ENCODE measurements around the gene INTS3.

INTS3 gene

DNA sequence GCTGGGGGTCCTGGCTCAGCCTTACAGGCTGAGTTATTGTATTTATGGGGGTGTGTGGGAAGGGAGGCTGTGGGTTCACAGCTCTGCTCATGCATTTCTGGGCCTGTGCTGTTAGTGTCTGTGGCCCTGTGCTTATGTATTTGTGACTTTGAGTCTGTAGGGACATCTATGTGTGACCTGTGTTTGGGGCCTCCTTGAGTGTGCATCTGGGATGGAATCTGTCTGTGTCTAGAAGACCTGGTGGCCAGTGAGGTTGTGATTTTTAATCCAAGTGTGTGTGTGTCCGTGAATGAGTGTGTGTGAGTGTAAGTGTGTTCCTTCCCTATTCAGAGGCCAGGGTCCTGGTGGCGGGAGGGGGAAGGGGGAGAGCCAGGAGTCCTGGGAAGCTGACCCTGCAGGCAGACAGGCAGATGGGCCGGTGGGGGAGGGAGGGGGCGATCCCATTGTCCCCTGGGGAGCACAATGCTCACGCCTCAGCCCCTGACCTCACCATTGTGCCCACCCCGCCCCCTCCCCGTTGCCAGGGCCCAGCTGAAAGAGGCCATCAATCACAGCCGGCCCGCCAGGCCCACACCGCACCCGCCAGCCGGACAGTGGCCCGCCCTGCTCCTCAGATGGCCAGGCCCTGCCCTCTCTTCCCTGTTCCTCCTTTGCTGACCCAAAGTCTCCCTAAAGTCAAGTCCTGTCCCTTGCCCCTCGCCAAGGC lies 66.9 kb downstream of the INTS3 start:
- Histone ChIP-seq H3K4me3 (ENCODE audit: low read depth, low read length) (no peak overlapping the region), H3K9me3 (ENCODE audit: control insufficient read depth, insufficient read depth, low read depth, low read length) (no peaks in the 10 kb centered on the region), H3K4me1 (ENCODE audit: control insufficient read depth, insufficient read depth, low read length) (no peaks in the 10 kb centered on the region), H3K27ac (ENCODE audit: extremely low read depth, low read depth, low read length) (no peak overlapping the region), H3K36me3 (ENCODE audit: control insufficient read depth in 2 of 2, insufficient read depth in 1 of 2, low read length in 2 of 2) (peaks cover 0 to 2% of the 10 kb centered on the region in 2 experiments; a peak in 1 of 3 replicates)
- POLR2A ChIA-PET, result interaction anchor here (1.3 kb wide), 1 partner anchor 196 kb away, joined by 3 read pairs; the partner anchor contains the start of gene RPS27
- CTCF ChIA-PET, result interaction anchor here (0.9 kb wide), 1 partner anchor 194 kb away, joined by 3 read pairs; no protein-coding TSS in a partner anchor
- TF ChIP-seq EGR2 (tag by site-specific recombination; IDR thresholded peaks at IDR 0.05; ENCODE audit: low read depth), result peak; percentile 26
- TF ChIP-seq ZNF629 (tag by site-specific recombination; IDR thresholded peaks at IDR 0.05), result no peak

DNA sequence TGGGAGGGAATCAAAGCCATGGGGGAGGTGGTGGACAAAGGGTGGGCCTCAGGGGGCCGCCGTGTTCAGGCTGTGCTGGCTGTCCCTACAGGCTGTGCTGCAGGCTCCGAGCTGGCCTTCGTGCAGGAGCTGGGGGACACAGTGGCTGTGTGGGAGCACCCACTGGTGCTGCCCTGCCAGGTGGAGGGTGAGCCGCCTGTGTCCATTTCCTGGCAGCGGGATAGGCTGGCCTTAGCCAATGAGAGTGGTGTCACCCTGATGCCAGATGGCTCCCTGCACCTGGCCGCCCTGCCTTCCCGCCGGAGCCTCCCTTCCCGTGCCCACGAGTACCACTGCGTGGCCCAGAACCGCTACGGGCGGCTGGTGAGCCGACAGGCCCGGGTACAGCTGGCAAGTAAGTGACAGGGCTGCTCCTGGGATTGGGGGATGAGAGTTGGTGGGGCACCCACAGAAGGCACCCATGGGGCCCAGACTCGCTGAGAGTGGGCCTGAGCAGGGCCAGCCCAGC lies 67.5 kb downstream of the INTS3 start:
- CTCF ChIA-PET, result interaction anchor here (0.9 to 4.4 kb wide), 2 partner anchors 190 to 193 kb away, joined by 3 to 46 read pairs; partner anchors contain the start of gene RAB13
- POLR2A ChIA-PET, result interaction anchor here (1.3 kb wide), 1 partner anchor 195 kb away, joined by 3 read pairs; the partner anchor contains the start of gene RPS27
- TF ChIP-seq MZF1 (tag by site-specific recombination; IDR thresholded peaks at IDR 0.05; ENCODE audit: borderline replicate concordance), result no peak
- peak; percentile 54 for TF ChIP-seq ZNF600 (tag by site-specific recombination; IDR thresholded peaks at IDR 0.05)
- Histone ChIP-seq H3K9me3 (ENCODE audit: control insufficient read depth, insufficient read depth, low read depth, low read length) (no peaks in the 10 kb centered on the region), H3K4me1 (ENCODE audit: control insufficient read depth, insufficient read depth, low read length) (no peaks in the 10 kb centered on the region), H3K4me3 (ENCODE audit: low read depth, low read length) (no peak overlapping the region), H3K36me3 (ENCODE audit: control insufficient read depth in 2 of 2, insufficient read depth in 1 of 2, low read length in 2 of 2) (peaks cover 0 to 4% of the 10 kb centered on the region in 2 experiments; a peak in 1 of 3 replicates), H3K27ac (ENCODE audit: extremely low read depth, low read depth, low read length) (no peak overlapping the region)

GRCh38 chr1:153795934-153796785 lies 68.3 kb downstream of the INTS3 start:
- TF ChIP-seq ZNF274 (IDR thresholded peaks at IDR 0.05; ENCODE audit: low read length) (no peak), ZNF274 (tag by site-specific recombination; IDR thresholded peaks at IDR 0.05; ENCODE audit: borderline replicate concordance) (no peak), HIC1 (tag by site-specific recombination; IDR thresholded peaks at IDR 0.05) (peak; percentile 37; the same call in 1 of the 2 replicates), ZEB2 (tag by site-specific recombination; IDR thresholded peaks at IDR 0.05) (no peak), FEZF1 (tag by site-specific recombination; IDR thresholded peaks at IDR 0.05) (no peak)
- TF ChIP-seq, protein P1, sequence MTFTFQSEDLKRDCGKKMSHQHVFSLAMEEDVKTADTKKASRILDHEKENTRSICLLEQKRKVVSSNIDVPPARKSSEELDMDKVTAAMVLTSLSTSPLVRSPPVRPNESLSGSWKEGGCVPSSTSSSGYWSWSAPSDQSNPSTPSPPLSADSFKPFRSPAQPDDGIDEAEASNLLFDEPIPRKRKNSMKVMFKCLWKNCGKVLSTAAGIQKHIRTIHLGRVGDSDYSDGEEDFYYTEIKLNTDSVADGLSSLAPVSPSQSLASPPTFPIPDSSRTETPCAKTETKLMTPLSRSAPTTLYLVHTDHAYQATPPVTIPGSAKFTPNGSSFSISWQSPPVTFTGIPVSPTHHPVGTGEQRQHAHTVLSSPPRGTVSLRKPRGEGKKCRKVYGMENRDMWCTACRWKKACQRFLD (tag by site-specific recombination; IDR thresholded peaks at IDR 0.05), result no peak
- ChIA-PET CTCF (interaction anchor here (0.6 to 4.4 kb wide), 24 partner anchors 11 to 195 kb away, joined by 3 to 46 read pairs (median 6); partner anchors contain the start of genes CREB3L4, DENND4B and RAB13), POLR2A (interaction anchor here (0.7 to 1.9 kb wide), 3 partner anchors 126 to 194 kb away, joined by 3 to 8 read pairs (median 3); partner anchors contain the start of genes JTB and RPS27)
- Histone ChIP-seq H3K27ac (ENCODE audit: extremely low read depth, low read depth, low read length) (no peak overlapping the region), H3K4me1 (ENCODE audit: control insufficient read depth, insufficient read depth, low read length) (no peaks in the 10 kb centered on the region), H3K36me3 (ENCODE audit: control insufficient read depth in 2 of 2, insufficient read depth in 1 of 2, low read length in 2 of 2) (peaks cover 0 to 4% of the 10 kb centered on the region in 2 experiments; a peak in 1 of 3 replicates), H3K4me3 (ENCODE audit: low read depth, low read length) (no peak overlapping the region), H3K9me3 (ENCODE audit: control insufficient read depth, insufficient read depth, low read depth, low read length) (no peaks in the 10 kb centered on the region)
